H1 (cell line): ENCODE results near the gene POLR2F. TPM values are rescaled to one million over a fixed set of nuclear protein-coding genes. Genes with fewer than 3 reads are reported as not detected.

Experiments used
- CTCF ChIA-PET: fragments of 300-600 bp; sonication (Branson Sonifier 250); formaldehyde crosslinking; loops from one replicate; lab custom pipeline; 2021; ENCODE audit not compliant: partially characterized antibody; lab: Charles Lee
- POLR2A ChIA-PET: fragments of 300-600 bp; sonication (Branson Sonifier 250); formaldehyde crosslinking; loops from one replicate; lab custom pipeline; 2021; ENCODE audit warnings: inconsistent platforms; ENCODE audit not compliant: partially characterized antibody; lab: Charles Lee
- DNase-seq, 2 experiments: peaks; one replicate each; pipeline versions ENCODE4 v3.0.0 to v3.0.0-alpha.2; 2010 to 2022; ENCODE audit warnings: low spot score in 2 of 2, low read depth in 1 of 2, mixed read lengths in 1 of 2
- FAIRE-seq: peaks from 2 replicates; lab custom pipeline; 2011; peaks lifted over from hg19 to GRCh38; lab: Jason Lieb, UNC
- H2AFZ ChIP-seq: 2 replicates; pipeline ENCODE4 v1.8.1; 2012; ENCODE audit warnings: low read length, inconsistent platforms
- H2AK5ac ChIP-seq: 2 replicates; pipeline ENCODE4 v1.6.1; 2013; ENCODE audit warnings: low read depth, low read length
- H2BK120ac ChIP-seq: replicated peaks from 2 replicates; pipeline ENCODE3; 2013; ENCODE audit warnings: low read depth, low read length, inconsistent platforms
- H2BK12ac ChIP-seq: 2 replicates; pipeline ENCODE4 v1.6.1; 2013; ENCODE audit warnings: low read depth, low read length
- H2BK15ac ChIP-seq: 2 replicates; pipeline ENCODE4 v1.6.1; 2013; ENCODE audit warnings: low read length
- H2BK20ac ChIP-seq: 2 replicates; pipeline ENCODE4 v1.6.1; 2013; ENCODE audit warnings: low read length
- H2BK5ac ChIP-seq: 2 replicates; pipeline ENCODE4 v1.6.1; 2013; ENCODE audit warnings: low read depth, low read length
- H3K14ac ChIP-seq: 2 replicates; pipeline ENCODE4 v1.6.1; 2013; ENCODE audit warnings: inconsistent platforms; ENCODE audit not compliant: insufficient read length
- H3K18ac ChIP-seq: 2 replicates; pipeline ENCODE4 v1.6.1; 2013; ENCODE audit warnings: low read length; ENCODE audit errors: extremely low read depth
- H3K23ac ChIP-seq: 2 replicates; pipeline ENCODE4 v1.6.1; 2013; ENCODE audit warnings: inconsistent platforms; ENCODE audit not compliant: insufficient read length
- H3K23me2 ChIP-seq: 2 replicates; pipeline ENCODE4 v1.6.1; 2013; ENCODE audit warnings: low read depth, low read length
- H3K27ac ChIP-seq: 2 replicates; pipeline ENCODE4 v1.6.1; 2011; ENCODE audit warnings: low read depth, low read length, inconsistent platforms
- H3K27me3 ChIP-seq, 4 experiments: replicated peaks in 1 of 4; 1 replicate in 1 of 4; 2 replicates in 3 of 4; pipeline versions ENCODE4 v1.6.1 to v1.8.1; 2011 to 2013; ENCODE audit warnings: low read length in 3 of 4, mild to moderate bottlenecking in 3 of 4, inconsistent platforms in 2 of 4, mixed read lengths in 2 of 4, moderate library complexity in 1 of 4; ENCODE audit not compliant: control insufficient read depth in 3 of 4, insufficient read depth in 3 of 4; ENCODE audit errors: extremely low read depth in 1 of 4
- H3K36me3 ChIP-seq, 4 experiments: 2 replicates each; pipeline versions ENCODE4 v1.6.1 to v1.8.1; 2011 to 2013; ENCODE audit warnings: mild to moderate bottlenecking in 4 of 4, low read length in 3 of 4, moderate library complexity in 2 of 4, control low read depth in 1 of 4, inconsistent platforms in 1 of 4; ENCODE audit not compliant: insufficient read depth in 4 of 4, control insufficient read depth in 2 of 4
- H3K4ac ChIP-seq: replicated peaks from 2 replicates; pipeline ENCODE3; 2013; ENCODE audit warnings: low read length, low read depth, mixed read lengths, inconsistent platforms; ENCODE audit not compliant: insufficient read length
- H3K4me1 ChIP-seq, 4 experiments: replicated peaks in 1 of 4; 1 replicate in 1 of 4; 2 replicates in 3 of 4; pipeline versions ENCODE4 v1.6.1 to v1.8.1; 2011 to 2013; ENCODE audit warnings: low read length in 3 of 4, inconsistent platforms in 2 of 4, mixed read lengths in 1 of 4; ENCODE audit not compliant: insufficient read depth in 4 of 4, control insufficient read depth in 3 of 4
- H3K4me2 ChIP-seq, 2 experiments: 2 replicates each; pipeline versions ENCODE4 v1.6.1 to v1.8.1; 2011 to 2013; ENCODE audit warnings: low read depth in 2 of 2, low read length in 2 of 2, control low read depth in 1 of 2, inconsistent platforms in 1 of 2, mild to moderate bottlenecking in 1 of 2; ENCODE audit not compliant: insufficient read depth in 1 of 2
- H3K4me3 ChIP-seq, 4 experiments: fragments of 200-600, 300-600 bp in 1 of 4; sonication (generic), shearing (Covaris generic), sonication (Bioruptor Twin) in 1 of 4; 2 replicates each; pipeline versions ENCODE4 v1.5.1 to v1.8.1; 2011 to 2016; ENCODE audit warnings: low read length in 4 of 4, low read depth in 3 of 4, control low read depth in 2 of 4, inconsistent platforms in 2 of 4, mild to moderate bottlenecking in 2 of 4, mixed read lengths in 1 of 4, moderate library complexity in 1 of 4; ENCODE audit not compliant: insufficient read depth in 2 of 4; ENCODE audit errors: extremely low read depth in 1 of 4
- H3K56ac ChIP-seq: replicated peaks from 2 replicates; pipeline ENCODE3; 2013; ENCODE audit warnings: low read depth, mild to moderate bottlenecking, mixed read lengths, low read length, inconsistent platforms; ENCODE audit not compliant: insufficient read length
- H3K79me1 ChIP-seq: 2 replicates; pipeline ENCODE4 v1.6.1; 2013; ENCODE audit warnings: low read depth, low read length, control low read depth
- H3K79me2 ChIP-seq, 2 experiments: 2 replicates each; pipeline versions ENCODE4 v1.6.1 to v1.8.1; 2012 to 2013; ENCODE audit warnings: low read length in 2 of 2, mild to moderate bottlenecking in 2 of 2, inconsistent platforms in 1 of 2; ENCODE audit not compliant: insufficient read depth in 2 of 2, control insufficient read depth in 1 of 2
- H3K9ac ChIP-seq, 4 experiments: replicated peaks in 1 of 4; 1 replicate in 1 of 4; 2 replicates in 3 of 4; pipeline versions ENCODE4 v1.6.1 to v1.8.1; 2011 to 2013; ENCODE audit warnings: low read depth in 3 of 4, low read length in 3 of 4, control low read depth in 2 of 4, mild to moderate bottlenecking in 2 of 4, moderate library complexity in 2 of 4, inconsistent platforms in 1 of 4; ENCODE audit errors: extremely low read depth in 1 of 4
- H3K9me3 ChIP-seq, 2 experiments: 2 replicates each; pipeline versions ENCODE4 v1.6.1 to v1.8.1; 2012 to 2013; ENCODE audit warnings: mild to moderate bottlenecking in 2 of 2, moderate library complexity in 2 of 2, control low read depth in 1 of 2, inconsistent platforms in 1 of 2, low read depth in 1 of 2, low read length in 1 of 2, mixed read lengths in 1 of 2; ENCODE audit not compliant: insufficient read depth in 2 of 2
- H4K20me1 ChIP-seq, 2 experiments: replicated peaks in 1 of 2; 2 replicates each; pipeline versions ENCODE3 to v1.8.1; 2011 to 2013; ENCODE audit warnings: inconsistent platforms in 2 of 2, low read length in 2 of 2, mild to moderate bottlenecking in 1 of 2; ENCODE audit not compliant: insufficient read depth in 2 of 2, control insufficient read depth in 1 of 2
- H4K5ac ChIP-seq: 2 replicates; pipeline ENCODE4 v1.6.1; 2013; ENCODE audit warnings: low read length, low read depth, mixed read lengths, inconsistent platforms; ENCODE audit not compliant: insufficient read length
- H4K8ac ChIP-seq: 2 replicates; pipeline ENCODE4 v1.8.0; 2013; ENCODE audit warnings: mild to moderate bottlenecking, moderate library complexity, low read length, inconsistent platforms; ENCODE audit not compliant: insufficient read depth; ENCODE audit errors: extremely low read depth
- H4K91ac ChIP-seq: replicated peaks from 2 replicates; pipeline ENCODE3; 2013; ENCODE audit warnings: low read length, mixed read lengths, inconsistent platforms; ENCODE audit not compliant: insufficient read length
- CREB1 ChIP-seq: IDR thresholded peaks from 2 replicates; pipeline ENCODE4 v1.6.1; 2012; ENCODE audit warnings: inconsistent platforms
- CTCF ChIP-seq, 3 experiments: IDR thresholded peaks; 1 replicate in 2 of 3; 2 replicates in 1 of 3; pipeline versions ENCODE4 v1.5.1 to v1.6.1; 2011; ENCODE audit warnings: low read length in 3 of 3, mild to moderate bottlenecking in 3 of 3, inconsistent platforms in 2 of 3, low read depth in 1 of 3, moderate library complexity in 1 of 3; ENCODE audit not compliant: insufficient read depth in 1 of 3; ENCODE audit errors: control extremely low read depth in 1 of 3
- HDAC2 ChIP-seq, 2 experiments: fragments of 300-600 bp in 1 of 2; sonication (generic) in 1 of 2; IDR thresholded peaks; 2 replicates each; pipeline ENCODE4 v1.6.1; 2011 to 2012; ENCODE audit warnings: low read depth in 2 of 2, low read length in 2 of 2, mild to moderate bottlenecking in 2 of 2, moderate library complexity in 2 of 2, borderline replicate concordance in 1 of 2, inconsistent platforms in 1 of 2
- JUND ChIP-seq: IDR thresholded peaks from 2 replicates; pipeline ENCODE4 v1.6.1; 2011; ENCODE audit warnings: mild to moderate bottlenecking, improper control_type of control experiment, low read length
- KDM1A ChIP-seq: fragments of 200-600, 300-600 bp; sonication (generic); IDR thresholded peaks from 2 replicates; pipeline ENCODE4 v1.7.1; 2016; ENCODE audit warnings: mild to moderate bottlenecking, low read length, borderline replicate concordance
- PHF8 ChIP-seq: fragments of 200-600 bp; sonication (generic); conservative IDR thresholded peaks from 2 replicates; pipeline ENCODE4 v1.7.1; 2012; ENCODE audit warnings: low read depth, mild to moderate bottlenecking, inconsistent platforms, low read length, moderate library complexity
- RAD21 ChIP-seq, 2 experiments: IDR thresholded peaks in 1 of 2; conservative IDR thresholded peaks in 1 of 2; 2 replicates each; pipeline ENCODE4 v1.6.1; 2011; ENCODE audit warnings: low read depth in 2 of 2, low read length in 2 of 2, improper control_type of control experiment in 1 of 2, inconsistent platforms in 1 of 2, mild to moderate bottlenecking in 1 of 2, moderate library complexity in 1 of 2
- RNF2 ChIP-seq: fragments of 200-900, 300-1000 bp; sonication (generic); IDR thresholded peaks from 2 replicates; pipeline ENCODE4 v1.7.1; 2016; ENCODE audit warnings: borderline replicate concordance, low read depth, mild to moderate bottlenecking, antibody characterized with exemption, low read length; ENCODE audit not compliant: poor library complexity, severe bottlenecking; ENCODE audit errors: missing control alignments
- SIX5 ChIP-seq: IDR thresholded peaks from 2 replicates; pipeline ENCODE4 v1.6.1; 2011; ENCODE audit warnings: mild to moderate bottlenecking, low read depth, low read length
- TAF7 ChIP-seq: optimal IDR thresholded peaks from 2 replicates; pipeline ENCODE3; 2011; ENCODE audit warnings: low read depth, mild to moderate bottlenecking, inconsistent platforms, low read length, moderate library complexity, borderline replicate concordance
- WGBS, 2 experiments: shearing (Covaris generic) in 1 of 2; methylation state at CpG; one replicate each; pipeline versions ENCODE4 v1.1.6 to v1.1.7; 2013 to 2015; ENCODE audit warnings: low lambda C conversion rate in 2 of 2, mixed read lengths in 2 of 2, inconsistent platforms in 1 of 2, low coverage in 1 of 2, missing lambda C conversion rate in 1 of 2; ENCODE audit not compliant: insufficient replicate concordance in 2 of 2, insufficient coverage in 1 of 2, insufficient read length in 1 of 2; ENCODE audit errors: extremely low coverage in 1 of 2, missing lambda C conversion rate in 1 of 2; 5-methylcytosine and 5-hydroxymethylcytosine counted together
- polyA plus RNA-seq, 7 experiments: library from polyadenylated mRNA; depleted of rRNA in 3 of 7; stranded (reverse) in 5 of 7; unstranded in 2 of 7; fragments of >200 nt in 5 of 7; fragments of 200-250 nt in 2 of 7; gene quantifications; 1 replicate in 5 of 7; 2 replicates in 1 of 7; 4 replicates in 1 of 7; pipeline versions ENCODE4 v1.2.1 to v1.2.3, GENCODE V29; 2011 to 2013; ENCODE audit warnings: missing spikeins in 2 of 7, mixed read lengths in 2 of 7
- total RNA-seq: library from RNA; stranded (reverse); fragmentation: NEBNext Ultra II Directional; extraction: Animal tissue kit (Norgen Biotek cat#: 25700); gene quantifications from 2 replicates; pipeline ENCODE4 v1.2.1, GENCODE V29; 2021

Gene POLR2F
- total and polyA plus RNA-seq, 2 of the 8 experiments (the other 6 are each of a cell fraction or from before 2014, with no cell fraction given) = 150 to 176 TPM

- no peak overlapping the region for H3K23ac ChIP-seq
- H3K4ac ChIP-seq = no peak overlapping the region
- no peak overlapping the region for H2BK20ac ChIP-seq
- no peak overlapping the region for H2BK15ac ChIP-seq
- DNase-seq = no peak
- H2BK12ac ChIP-seq = no peak overlapping the region
- no peak overlapping the region for H3K56ac ChIP-seq
- no peak overlapping the region for H2AFZ ChIP-seq
- no peak overlapping the region for H2BK120ac ChIP-seq
- H3K9me3 ChIP-seq = no peaks in the 10 kb centered on the region
- H3K23me2 ChIP-seq = no peaks in the 10 kb centered on the region
- no peak overlapping the region for H4K91ac ChIP-seq
- peaks cover under 1 to 20% (median 6%) of the 10 kb centered on the region in 4 experiments; a peak in 4 of 8 replicates for H3K36me3 ChIP-seq
- ChIA-PET POLR2A (interaction anchor here (1.6 kb wide), 1 partner anchor 102 kb away, joined by 3 read pairs; no protein-coding TSS in a partner anchor), CTCF (interaction anchor here (0.6 to 2.2 kb wide), 6 partner anchors 10 to 461 kb away, joined by 3 to 8 read pairs (median 4); no protein-coding TSS in a partner anchor)
- H3K4me2 ChIP-seq = no peak overlapping the region
- no peaks in the 10 kb centered on the region for H3K79me2 ChIP-seq
- H3K27me3 ChIP-seq = no peaks in the 10 kb centered on the region
- no peak overlapping the region for H3K18ac ChIP-seq
- H3K14ac ChIP-seq = no peak overlapping the region
- no peak overlapping the region for H3K27ac ChIP-seq
- no peak overlapping the region for H2BK5ac ChIP-seq
- FAIRE-seq = no peak
- no peak overlapping the region for H3K9ac ChIP-seq
- no peak overlapping the region for H3K4me3 ChIP-seq
- H4K20me1 ChIP-seq = peaks cover 2 to 6% of the 10 kb centered on the region in 2 experiments
- H4K5ac ChIP-seq = no peak overlapping the region
- no peak overlapping the region for H4K8ac ChIP-seq
- WGBS, 2 experiments = 89% methylated on average over 5 of the region's 5 CpGs; no CpG with 5 or more reads in 1 of the 2 experiments
- H3K79me1 ChIP-seq = no peaks in the 10 kb centered on the region
- H3K4me1 ChIP-seq = no peaks in the 10 kb centered on the region
- H2AK5ac ChIP-seq = no peak overlapping the region
- TF ChIP-seq HDAC2 (IDR thresholded peaks at IDR 0.05; ENCODE audit: borderline replicate concordance in 1 of 2, low read depth in 2 of 2, low read length in 2 of 2) (no peak), CTCF (IDR thresholded peaks at IDR 0.05; ENCODE audit: control extremely low read depth in 1 of 3, insufficient read depth in 1 of 3, low read depth in 1 of 3, low read length in 3 of 3) (no peak), RNF2 (no peak), SIX5 (no peak), JUND (no peak), RAD21 (IDR thresholded peaks at IDR 0.05 in 1 of 2, conservative IDR thresholded peaks at IDR 0.05 in 1 of 2; ENCODE audit: low read depth in 2 of 2, low read length in 2 of 2) (no peak), PHF8 (no peak), KDM1A (no peak), TAF7 (no peak), CREB1 (no peak)
Observed at GRCh38 chr22:37920126-37920525, 33.4 kb upstream of the POLR2F start.
